Stimulated activated CD4-positive, alpha-beta T cell treated with anti-CD3 and anti-CD28 coated beads, Interleukin-4, amount 100 ng/mL, for 1 hour (primary cell): Measurements from ENCODE around the gene MYL12A.
"Not testable (repeated sequence)": the region's sequence is repeated elsewhere in the genome, so short reads cannot be mapped to it uniquely, and the experiment has no call there.

Source experiments
- DNase-seq: peaks from one replicate; pipeline ENCODE4 v3.0.0-alpha.2; 2020

MYL12A gene

DNA sequence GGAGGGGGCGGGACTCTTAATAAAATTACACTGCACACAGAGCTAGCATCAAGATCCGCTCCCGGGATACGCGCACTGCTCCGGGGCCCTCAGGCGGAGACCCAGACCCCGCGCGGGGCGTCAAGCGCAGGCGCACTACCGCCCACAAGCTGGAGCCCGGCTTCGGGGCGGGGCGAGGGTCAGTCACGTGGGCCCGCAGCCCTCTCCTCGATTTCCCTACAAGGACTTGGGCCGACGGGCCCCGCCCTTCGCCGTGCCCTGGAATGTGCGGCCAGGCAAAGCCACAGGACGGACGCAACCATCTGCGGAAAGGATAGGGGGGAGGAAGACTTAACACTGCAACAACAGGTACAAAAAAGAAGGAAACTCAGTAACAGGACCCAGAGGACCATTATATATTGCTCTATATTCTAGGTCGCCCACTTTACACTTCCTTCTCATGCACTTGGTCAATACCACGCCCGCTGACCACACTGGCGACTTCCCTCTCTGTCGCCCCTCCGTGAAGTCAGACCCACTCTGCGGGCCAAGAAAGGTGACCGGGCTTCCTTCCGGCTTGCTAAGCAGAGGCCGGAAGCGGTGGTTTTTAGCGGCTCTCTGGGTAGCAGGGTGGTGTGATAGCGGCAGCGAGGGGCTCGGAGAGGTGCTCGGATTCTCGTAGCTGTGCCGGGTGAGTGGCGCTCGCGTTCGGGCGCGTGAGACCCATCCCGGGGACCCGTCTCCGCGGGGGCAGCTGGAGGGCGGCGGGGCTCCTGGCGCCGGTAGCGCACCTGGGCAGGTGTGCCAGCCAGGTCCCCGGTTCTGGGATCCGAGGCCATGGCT lies at the start of gene MYL12A:
MYL12A (plus strand) TSS at position 562 of the 822 bp plus-strand sequence. CDS start 5,447 bp downstream, outside the sequence.
- peak; percentile 93 for DNase-seq

GRCh38 chr18:3198260-3198860 lies 49.2 kb upstream of the MYL12A start:
- not testable (repeated sequence) for DNase-seq

GRCh38 chr18:3199942-3200645 lies 47.5 kb upstream of the MYL12A start:
- DNase-seq = no peak

DNA sequence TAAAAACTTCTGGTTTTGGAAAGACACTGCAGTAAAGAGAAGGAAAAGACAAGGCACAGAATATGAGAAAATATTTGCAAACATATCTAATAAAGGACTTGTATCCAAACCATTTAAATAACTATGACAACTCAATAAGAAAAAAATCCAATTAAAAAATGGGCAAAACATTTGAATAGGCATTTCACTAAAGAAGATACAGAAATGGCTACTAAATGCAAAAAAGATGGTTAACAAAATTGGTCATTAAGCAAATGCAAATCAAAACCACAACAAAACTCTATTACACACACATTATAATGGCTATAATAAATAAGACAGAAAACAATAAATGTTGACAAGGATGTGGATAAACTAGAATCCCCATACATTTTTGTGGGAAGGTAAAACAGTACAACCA lies 42.4 kb upstream of the MYL12A start:
- DNase-seq = no peak

- DNase-seq = no peak
Measured at GRCh38 chr18:3207565-3207964, 40.0 kb upstream of the MYL12A start.

DNA sequence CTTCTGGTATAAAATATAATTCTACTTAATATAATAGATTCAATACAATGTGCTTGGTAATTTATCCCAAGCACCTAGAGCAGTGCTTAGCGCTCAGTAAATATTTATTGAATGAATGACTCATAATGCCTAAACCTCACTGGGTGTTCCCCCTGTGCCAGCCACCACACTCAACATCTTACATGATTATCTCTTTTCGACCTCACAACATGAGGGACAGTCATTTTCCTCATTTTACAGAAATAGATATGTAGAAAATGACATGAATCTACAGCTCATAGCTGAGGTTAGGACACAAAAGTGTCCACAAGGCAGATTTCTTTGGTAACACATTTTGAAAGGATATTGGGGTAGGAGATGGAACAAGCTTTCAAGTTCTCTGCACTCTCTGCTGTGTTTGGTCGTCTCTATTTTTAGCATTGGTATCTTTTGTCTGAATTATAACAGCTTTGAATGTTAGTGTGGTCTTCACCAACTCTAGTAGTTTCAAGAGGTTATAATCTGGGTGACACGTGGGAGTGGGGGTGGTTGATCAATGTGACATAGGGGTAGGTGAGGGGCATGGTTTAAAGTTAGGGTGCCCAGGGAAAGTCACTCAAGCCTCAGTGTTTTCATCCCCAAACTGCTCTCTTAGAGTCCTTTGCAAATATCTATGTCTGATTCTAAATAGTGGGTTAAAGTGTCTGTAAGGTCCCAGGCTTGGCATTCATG lies 37.6 kb upstream of the MYL12A start:
- DNase-seq = no peak

DNA sequence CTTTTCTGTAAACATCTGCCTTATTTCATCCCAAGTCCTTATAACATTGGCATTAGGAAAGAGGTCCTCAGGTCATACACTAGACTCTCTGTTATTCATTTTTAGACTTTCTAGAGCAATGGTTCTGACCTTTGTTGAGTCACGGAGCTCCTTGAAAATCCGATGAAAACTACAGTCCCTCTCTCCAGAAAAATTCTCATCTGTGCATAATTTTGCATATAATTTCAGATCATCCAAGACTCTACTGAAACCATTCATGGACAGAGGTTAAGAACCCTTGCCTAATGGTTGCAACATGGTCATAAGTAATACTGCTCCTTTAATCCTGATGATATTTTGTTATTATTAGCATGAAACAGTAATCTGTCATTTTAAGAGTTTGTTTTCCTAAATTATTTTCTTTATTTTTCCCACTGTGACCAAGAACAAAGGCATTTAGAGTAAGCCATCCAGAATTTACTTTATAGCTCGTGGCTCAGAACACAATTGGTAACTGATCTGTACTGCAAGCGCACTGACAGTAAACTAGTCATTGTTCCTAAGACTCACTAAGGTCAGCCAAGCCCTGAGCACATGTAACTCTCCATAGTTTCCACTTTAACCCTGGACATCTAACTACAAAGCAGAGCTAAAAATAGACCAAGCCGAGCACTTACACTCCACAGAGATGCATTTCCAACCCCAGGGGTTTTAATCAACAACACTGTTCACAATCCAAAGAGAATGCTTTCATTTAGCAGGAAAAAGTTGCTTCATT lies 36.2 kb upstream of the MYL12A start:
- no peak for DNase-seq

GRCh38 chr18:3212657-3213056 lies 34.9 kb upstream of the MYL12A start:
- DNase-seq = no peak

- no peak for DNase-seq
Measured at GRCh38 chr18:3213300-3214059, 34.1 kb upstream of the MYL12A start.

DNA sequence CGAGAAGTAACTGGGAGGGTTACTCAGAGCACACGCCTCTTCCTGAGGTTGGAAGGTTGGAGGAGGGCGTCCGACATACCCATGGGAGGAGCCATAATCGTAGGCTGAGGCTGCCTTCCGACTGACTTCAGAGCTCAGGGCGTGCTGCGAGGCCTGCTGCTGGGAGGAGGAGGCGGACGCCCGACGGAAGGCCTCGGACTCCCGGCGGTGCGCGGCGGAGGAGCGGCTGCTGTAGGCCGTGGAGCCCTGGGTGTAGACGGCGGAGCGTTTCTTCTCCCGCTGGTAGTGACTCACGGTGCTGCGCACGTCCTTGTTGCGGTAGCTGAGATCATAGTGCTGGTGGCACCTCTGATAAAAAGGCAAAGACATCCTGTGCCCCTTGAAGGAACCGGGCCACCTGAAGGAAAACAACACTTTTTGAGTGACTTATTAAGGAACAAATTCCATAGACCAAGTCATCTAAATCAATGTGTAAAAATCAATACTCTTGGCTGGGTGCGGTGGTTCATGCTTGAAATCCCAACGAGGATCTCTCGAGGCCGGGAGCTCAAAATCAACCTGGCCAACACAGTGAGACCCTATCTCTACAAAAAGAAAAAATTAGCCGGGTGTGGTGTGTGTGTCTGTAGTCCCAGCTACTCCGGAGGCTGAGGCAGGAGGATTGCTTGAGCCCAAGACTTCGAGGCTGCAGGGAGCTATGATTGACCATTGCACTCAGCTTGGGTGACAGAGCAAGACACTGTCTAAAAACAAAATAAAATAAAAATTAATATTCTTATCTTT lies 32.6 kb upstream of the MYL12A start:
- no peak for DNase-seq

DNA sequence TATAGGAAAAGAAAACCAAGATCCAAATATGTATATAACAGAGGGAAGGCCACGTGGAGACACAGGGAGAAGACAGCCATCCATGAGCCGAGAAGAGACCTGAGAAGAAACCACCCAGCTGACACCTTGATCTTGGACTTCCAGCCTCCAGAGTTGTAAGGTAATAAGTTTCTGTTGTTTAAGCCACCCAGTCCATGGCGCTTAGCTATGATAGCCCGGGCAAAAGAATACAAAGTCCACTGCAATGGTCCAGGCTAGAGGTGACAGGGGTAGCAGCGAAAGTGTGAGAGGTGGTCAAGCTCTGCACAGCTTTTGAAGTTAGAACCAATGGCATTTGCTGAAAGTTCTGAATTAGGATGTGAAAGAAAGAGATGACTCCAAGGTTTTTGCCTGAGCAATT lies 30.6 kb upstream of the MYL12A start:
- DNase-seq = no peak

DNA sequence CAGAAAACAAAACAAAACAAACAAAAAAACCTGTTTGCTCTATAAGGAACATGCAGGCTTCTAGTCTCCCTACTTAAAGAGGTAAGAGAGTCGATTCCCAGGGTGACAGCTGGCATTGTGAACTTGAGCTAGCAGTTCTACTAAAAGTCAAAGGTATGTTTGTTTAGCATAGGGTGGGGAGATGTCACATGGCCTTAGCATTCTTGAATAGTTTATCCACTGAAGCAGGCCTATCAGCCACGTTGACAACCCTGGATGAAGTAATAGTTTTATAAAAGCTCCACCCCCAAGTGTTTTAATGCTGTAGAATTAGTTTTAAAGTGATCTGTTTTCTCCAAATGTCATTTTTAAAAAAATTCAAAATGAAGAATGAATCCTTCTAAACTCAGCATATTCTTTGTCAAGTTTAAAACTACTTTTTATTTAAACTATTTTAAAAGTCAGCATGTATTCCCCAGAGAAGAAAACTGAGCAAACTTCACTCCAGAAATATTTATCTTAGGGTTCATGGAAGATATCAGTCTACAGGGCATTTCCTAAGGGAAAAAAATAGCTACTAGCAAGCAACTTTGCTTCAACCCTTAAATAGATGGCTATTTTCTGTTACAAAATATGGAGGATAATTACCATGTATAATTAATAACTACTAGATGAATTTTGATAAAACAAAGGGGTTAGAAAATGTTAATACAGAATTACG lies 29.5 kb upstream of the MYL12A start:
- DNase-seq = no peak

GRCh38 chr18:3218819-3219218 lies 28.8 kb upstream of the MYL12A start:
- no peak for DNase-seq

- DNase-seq = no peak
Measured at GRCh38 chr18:3219241-3219630, 28.4 kb upstream of the MYL12A start.

- DNase-seq = no peak
Measured at GRCh38 chr18:3219631-3220335, 27.8 kb upstream of the MYL12A start, which contains the start of gene MYOM1. Gene MYOM1 (minus strand): TSS chr18:3219968. CDS start chr18:3215223, 4,745 bp downstream.

DNA sequence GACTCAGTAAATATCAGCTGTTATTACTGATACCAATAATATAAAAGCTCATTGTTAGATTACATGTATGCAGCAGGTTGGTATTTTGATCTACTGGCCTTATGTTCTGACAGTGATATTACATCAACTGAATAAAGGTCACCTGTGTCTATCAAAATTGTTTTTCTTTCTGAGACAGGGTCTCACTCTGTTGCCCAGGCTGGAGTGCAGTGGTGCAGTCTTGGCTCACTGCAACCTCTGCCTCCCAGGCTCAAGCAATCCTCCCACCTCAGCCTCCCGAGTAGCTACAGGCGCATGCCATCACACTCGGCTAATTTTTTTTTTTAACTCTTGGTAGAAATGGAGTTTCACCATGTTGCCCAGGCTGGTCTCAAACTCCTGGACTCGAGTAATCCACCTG lies 26.7 kb upstream of the MYL12A start:
- DNase-seq = not testable (repeated sequence)

DNA sequence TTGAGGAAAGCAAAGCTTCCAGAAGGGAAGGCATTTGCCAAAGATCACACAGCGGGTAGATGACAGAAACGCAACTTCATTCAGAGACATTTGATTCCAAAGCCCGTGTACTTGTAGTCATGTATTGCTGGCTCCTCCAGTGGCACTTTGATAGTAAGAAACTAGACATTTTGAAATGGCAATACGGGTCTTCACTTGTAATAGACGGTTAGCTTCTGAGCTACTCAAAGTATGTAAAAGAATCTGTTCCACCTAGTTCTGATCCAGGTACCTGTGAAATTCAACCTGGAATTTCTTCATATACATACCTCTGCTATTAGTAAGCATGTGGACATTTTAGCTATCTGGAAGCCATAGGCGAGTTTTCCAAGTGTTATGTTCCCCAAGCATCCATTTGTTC lies 26.1 kb upstream of the MYL12A start:
- DNase-seq = no peak

DNA sequence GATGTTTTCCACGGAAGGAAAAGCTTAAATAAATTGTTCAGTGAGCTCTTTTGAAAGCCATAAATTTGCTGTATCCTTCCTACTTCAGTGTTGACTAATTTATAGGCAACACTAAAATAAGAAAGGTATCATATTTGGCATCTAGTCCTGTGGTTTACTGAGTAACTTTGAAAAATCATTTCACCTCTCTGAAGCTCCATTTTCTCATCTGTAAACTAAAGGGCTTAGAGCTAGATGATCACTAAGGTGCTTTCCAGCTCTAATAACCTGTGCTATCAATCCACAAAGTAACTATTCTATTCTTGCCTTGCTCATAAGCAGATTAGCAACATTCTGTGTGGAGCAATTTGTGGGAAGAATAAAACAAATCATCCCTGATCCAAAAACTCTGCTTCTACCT lies 24.2 kb upstream of the MYL12A start:
- no peak for DNase-seq

- no peak for DNase-seq
Measured at GRCh38 chr18:3224223-3224622, 23.4 kb upstream of the MYL12A start.
